ENCODE data around the gene NGFR.

- no peak for TF ChIP-seq USF2 (CRISPR knock-in tag; IDR thresholded peaks at IDR 0.05)
- TF ChIP-seq MAX (CRISPR knock-in tag; IDR thresholded peaks at IDR 0.05), result no peak
- TF ChIP-seq ZNF263 (CRISPR knock-in tag; IDR thresholded peaks at IDR 0.05; ENCODE audit: low read depth), result no peak
- TF ChIP-seq CTCF (IDR thresholded peaks at IDR 0.05), result no peak
- TF ChIP-seq RELA (CRISPR knock-in tag; IDR thresholded peaks at IDR 0.05; ENCODE audit: borderline replicate concordance), result no peak
- TF ChIP-seq ATF1 (CRISPR knock-in tag; IDR thresholded peaks at IDR 0.05), result no peak
- TF ChIP-seq ZNF281 (CRISPR knock-in tag; IDR thresholded peaks at IDR 0.05), result no peak
- no peak for TF ChIP-seq ELF4 (CRISPR knock-in tag; IDR thresholded peaks at IDR 0.05; ENCODE audit: low read depth)
- no peak for TF ChIP-seq AFF4 (CRISPR knock-in tag; IDR thresholded peaks at IDR 0.05; ENCODE audit: borderline replicate concordance)
- no peak for TF ChIP-seq ZNF423 (CRISPR knock-in tag; IDR thresholded peaks at IDR 0.05)
- TF ChIP-seq ETV6 (CRISPR knock-in tag; IDR thresholded peaks at IDR 0.05), result no peak
- no peak for TF ChIP-seq ATF2 (CRISPR knock-in tag; IDR thresholded peaks at IDR 0.05; ENCODE audit: borderline replicate concordance, low read depth)
- TF ChIP-seq SMAD4 (CRISPR knock-in tag; IDR thresholded peaks at IDR 0.05), result no peak
Observed at GRCh38 chr17:49522357-49522890, 27.3 kb downstream of the NGFR start.

Data from WTC11 (cell line).